Fibroblast of skin of scalp (primary cell): ENCODE measurements around the gene SPATS2L.

Source experiments
- DNase-seq: peaks from one replicate; pipeline ENCODE4 v3.0.0-alpha.2; 2013

Gene SPATS2L

GRCh38 chr2:200379481-200380090 is 73.1 kb downstream of the SPATS2L start:
- DNase-seq = no peak

GRCh38 chr2:200380091-200380561 is 73.6 kb downstream of the SPATS2L start:
- DNase-seq = no peak

DNA sequence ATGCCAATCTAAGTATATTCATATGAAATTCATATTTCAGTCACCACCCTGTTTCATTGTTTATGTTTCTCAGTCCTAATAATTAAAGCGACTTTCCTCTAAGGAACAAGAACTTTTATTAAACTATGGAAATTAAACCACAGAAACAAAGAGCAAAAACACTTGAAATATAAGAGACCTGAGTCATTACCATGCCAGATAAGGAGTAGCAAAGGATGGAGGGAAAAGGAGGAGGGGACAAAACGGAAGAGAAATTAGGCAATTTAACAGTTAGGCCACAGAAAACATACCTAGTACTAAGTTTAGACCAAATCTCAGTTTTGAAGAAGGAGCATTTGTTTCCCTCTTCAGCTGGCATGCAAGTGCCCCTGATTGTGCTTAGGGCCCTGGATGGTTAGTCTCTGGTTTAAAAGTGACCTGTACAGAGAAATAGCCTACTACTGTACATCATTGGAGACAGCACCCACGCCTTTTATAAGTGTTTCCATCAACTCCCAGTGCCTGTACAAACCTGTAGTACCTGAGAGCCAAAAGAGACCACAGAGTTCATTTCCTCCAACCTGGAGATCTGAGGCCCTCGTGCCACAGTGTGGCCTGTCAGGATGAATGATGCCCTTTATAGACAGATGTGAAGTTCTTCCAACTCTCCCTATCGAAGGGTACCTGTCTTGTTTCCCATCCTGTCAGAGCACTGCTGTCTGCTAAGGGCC is 74.5 kb downstream of the SPATS2L start:
- peak; percentile 71 for DNase-seq

DNA sequence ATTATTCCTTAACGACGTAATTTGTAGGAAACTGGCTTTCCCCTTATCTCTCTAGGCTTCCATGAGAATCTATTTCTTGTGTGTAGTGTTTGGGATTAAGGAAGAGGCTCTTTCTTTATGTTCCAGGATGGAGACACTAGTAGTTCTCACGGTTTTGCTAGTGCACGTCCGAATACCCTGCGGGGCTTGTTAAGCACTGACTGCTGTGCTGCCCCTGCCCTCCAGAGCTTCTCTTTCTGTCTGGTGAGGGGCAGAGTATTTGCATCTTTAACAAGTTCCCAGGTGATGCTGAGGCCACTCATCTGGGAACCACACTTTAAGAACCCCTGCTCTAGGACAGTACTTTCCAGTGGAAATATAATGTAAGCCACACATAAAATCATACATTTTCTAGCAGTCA is 76.4 kb downstream of the SPATS2L start:
- no peak for DNase-seq

DNA sequence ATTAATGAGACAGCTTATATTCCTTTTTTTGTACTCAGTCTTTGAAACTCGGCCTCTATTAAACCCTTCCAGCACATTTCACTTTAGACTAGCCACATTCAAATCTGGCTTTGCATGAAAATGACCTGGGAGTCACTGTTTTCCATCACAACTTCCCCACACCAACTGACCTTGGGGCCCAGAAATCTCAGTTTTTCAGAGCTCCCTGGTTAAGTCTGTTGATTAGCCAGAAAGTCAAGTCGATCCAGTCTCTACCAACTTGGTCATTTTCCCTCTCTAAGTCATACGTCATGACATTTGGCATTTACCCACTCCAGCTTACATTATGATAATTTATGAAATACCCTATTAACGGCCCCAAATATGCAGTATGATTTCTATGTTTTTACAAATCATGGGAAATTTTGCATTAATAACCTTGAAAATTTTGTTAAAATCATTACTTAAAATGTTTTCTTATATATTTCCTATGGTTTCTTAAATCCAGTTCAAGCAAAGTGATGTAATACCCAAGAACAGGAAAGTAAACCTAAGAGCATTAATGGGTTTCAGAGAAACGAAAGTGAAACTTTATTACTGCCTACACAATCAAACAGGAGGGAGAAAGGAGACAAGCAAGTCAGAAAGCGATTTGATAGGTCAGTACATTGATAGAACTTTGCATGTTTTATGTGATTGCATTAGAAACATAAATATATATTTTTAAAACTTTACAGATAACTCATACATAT is 77.1 kb downstream of the SPATS2L start:
- DNase-seq = peak; percentile 60

DNA sequence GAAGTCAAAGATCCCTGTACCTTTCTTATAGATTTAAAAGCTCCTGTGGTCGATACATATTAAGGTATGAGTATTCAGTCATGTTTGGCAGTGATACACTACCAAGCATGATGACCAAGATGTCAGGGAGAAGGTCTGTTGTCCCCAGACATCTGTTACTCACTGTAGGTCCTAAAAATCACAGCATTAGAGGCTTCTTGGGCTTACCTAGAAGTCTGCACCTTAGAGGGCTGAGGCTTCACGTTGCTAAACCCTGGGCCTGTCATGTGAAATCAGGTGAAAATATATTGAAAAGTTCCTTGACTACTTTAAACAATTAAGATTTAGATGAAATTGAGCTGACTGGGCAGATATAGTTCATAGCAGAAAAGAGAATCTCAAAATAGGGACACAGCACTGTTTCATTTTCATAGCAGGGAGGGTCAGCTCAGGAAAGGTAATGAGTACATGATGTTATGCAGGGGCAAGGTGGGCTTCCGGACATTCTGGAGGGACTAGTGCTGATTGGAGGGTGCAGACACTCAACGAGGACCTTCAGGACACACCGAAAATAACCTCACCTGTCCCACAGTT is 78.7 kb downstream of the SPATS2L start:
- no peak for DNase-seq

GRCh38 chr2:200393191-200393590 is 86.7 kb downstream of the SPATS2L start:
- no peak for DNase-seq

DNA sequence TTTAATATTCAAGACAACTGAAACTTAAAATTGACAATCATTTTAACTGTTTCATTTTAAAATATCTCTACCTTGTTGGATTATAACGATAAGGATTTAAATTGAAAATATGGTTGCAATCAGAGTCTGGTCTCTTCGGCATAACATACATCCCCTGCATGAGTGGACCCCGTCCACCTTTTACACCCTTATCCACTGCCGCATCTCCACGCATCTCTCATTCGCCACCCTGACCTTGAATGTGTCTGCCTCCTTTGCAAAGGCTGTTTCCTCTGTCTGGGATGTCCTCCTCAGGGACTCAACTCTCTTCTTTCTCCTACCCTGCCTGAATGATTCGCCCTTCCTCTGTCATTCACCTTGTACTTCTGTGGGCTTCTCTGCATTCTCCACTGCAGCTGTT is 87.6 kb downstream of the SPATS2L start:
- DNase-seq = no peak

DNA sequence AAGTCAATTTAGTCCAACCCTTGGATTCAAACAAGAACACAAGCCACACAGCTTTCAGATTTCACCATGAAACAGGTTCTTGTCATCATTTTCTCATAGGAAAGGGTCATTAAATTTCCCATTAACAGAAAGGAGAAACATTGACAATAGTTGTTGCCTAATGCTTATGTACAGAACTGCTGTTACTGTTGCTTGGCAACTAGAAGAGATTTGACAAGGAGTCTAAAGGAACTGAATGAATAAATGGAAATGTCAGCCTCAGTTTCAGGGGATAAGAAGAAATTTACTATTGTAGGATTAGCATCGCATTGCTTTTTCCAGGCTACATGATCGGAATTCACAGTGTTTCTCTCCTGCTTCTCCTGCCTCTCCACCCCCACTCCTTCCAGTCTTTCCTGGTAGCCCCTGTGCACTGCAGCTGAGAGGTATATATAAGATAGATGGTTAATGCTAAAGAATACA is 90.3 kb downstream of the SPATS2L start:
- no peak for DNase-seq

- DNase-seq = peak; percentile 62
These were observed 91.3 kb downstream of the SPATS2L start for GRCh38 chr2:200397785-200398184.

GRCh38 chr2:200399046-200399445 is 92.6 kb downstream of the SPATS2L start:
- peak; percentile 87 for DNase-seq

DNA sequence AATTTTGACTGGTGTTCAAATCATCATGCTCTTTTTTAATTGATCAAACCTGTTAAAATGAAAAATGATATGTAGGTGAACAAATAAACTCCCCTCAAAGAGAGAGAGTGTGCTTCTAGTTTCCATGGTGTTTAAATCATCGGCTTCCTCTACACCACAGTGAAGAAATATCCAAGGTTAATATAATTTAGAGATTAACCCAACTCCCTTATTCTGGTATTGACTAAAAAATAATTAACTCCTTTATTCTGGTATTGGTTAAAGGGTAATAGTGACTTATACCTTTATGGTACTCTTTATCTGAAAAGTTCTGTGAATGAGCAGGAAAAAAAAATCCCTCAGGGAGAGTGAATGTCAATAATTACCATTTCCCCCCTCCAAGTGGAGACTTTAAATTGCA is 93.1 kb downstream of the SPATS2L start:
- no peak for DNase-seq

DNA sequence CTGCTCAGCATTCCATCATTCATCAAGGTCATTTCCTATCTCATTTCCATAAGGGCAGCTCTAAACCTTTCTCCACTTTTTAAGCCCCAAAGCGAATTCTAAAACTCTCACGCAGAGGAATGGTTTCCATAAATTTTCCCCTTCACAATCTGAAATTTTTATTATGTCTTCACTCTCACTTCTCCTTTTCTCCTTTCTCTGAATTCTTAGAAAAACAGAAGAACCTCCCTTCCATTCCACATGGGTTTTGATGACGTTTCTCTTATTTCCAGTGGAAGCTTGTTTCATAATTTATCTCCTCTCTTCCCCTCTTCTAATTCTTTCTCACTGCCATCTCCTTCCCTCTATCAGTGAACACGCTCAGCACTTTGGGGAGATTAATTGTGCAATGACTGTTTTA is 97.3 kb downstream of the SPATS2L start:
- DNase-seq = no peak

DNA sequence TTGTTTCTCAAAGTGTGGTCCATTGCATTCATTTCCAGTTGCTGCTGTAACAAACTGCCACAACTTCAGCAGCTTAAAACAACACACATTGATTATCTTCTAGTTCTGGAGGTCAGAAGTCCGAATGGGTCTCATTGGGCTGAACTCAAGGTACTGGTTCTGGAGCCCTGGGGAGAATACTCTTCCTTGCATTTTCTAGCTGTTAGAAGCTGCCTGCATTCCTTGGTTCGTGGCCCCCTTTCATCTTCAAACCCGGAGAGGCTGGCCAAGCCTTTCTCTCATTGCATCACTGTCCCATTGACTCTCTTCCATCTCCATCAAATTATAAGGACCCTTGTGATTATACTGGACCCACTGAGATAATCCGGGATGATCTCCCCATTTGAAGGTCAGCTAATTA is 98.1 kb downstream of the SPATS2L start:
- DNase-seq = no peak

DNA sequence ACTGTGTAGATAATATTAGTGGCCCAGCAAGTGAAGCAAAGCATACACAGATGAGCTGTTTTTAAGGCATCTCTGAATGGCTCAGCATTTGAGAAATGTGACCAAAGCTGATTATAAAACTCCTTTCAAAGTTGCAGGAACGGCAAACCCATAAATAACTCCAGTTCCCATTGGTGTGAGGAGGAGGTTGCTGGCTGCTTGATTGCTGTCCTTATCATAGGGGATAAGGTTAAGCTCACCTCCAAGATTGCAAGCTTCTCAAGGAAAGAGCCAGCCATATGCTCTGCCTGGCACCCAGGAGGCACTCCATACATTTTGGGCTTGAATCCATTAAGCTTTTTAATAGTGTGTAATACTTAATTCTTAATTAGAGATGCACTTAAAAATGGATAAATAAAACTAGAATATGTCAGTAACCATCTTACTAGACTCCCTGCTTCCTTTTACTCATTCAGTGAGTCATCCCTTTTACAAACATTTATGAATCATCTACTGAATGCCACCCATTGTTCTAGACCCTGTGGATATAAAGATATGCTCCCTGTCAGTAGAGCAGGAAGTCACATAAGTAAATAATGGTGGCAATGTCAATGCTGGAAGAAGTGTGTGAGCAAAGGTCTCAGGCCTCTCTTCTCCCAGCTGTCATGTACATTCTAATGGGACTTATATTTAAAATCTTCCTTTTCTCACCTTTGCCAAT is 99.3 kb downstream of the SPATS2L start:
- DNase-seq = peak; percentile 88

GRCh38 chr2:200406379-200406778 is 99.9 kb downstream of the SPATS2L start:
- DNase-seq = no peak

DNA sequence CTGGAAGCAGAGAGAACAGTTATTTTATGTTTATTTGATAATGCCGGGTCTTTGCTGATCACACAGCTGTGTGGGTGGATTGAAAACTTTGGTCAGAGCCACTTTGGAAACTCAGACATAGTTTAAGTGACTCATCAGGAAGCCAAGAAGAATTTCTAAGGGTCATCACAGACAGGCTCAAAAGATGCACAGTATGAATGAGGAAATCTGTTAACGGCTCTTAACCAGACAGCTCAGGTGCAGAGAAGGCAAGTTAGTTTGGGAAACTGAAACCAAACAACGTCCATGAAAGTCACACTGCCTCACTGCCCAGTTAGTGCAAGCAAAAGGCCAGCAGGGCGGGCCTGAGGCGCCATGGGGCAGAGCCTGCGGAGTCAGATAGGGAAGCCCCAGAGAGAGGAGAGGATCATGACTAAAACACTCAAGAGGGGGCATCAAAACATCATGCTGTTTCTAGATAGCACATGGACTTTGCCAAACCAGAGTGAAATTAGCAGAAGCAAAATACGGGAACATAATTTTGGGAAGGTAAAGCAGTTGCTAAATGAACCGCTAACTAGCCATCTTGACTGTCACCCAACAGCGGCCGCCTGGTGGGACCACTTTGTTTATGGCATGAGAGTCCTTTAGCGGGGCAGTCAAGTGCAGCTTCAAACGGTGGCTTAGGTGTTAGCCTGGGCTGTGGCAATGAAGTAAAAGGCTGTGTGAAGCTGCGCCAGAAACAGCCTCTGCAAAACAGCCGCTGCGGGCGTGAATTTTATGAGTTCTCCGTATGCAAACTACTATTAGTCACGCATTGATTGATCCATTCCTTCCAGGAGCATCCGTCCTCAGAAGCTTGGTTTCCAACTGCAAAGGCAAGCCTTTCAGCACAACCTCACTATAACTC is 102.2 kb downstream of the SPATS2L start:
- peak; percentile 79 for DNase-seq

DNA sequence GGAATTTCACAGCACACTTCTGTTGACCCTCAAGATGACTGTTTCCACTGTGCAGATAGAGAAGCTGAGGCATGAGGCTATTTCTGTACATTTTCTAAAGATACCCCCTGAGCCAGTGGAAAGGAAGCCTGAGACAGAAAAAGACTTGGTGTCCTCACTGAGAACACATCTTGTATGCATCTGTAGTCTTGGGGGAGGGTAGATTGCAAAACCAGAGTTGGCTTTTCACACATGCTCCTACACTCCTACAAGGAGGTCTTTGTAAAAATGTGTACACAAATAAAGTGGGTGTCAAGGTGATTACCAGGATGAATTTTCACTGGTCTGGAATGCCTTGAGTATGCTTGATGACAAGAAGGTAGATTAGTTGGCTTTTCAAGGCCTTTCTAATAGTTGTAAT is 105.3 kb downstream of the SPATS2L start:
- no peak for DNase-seq

DNA sequence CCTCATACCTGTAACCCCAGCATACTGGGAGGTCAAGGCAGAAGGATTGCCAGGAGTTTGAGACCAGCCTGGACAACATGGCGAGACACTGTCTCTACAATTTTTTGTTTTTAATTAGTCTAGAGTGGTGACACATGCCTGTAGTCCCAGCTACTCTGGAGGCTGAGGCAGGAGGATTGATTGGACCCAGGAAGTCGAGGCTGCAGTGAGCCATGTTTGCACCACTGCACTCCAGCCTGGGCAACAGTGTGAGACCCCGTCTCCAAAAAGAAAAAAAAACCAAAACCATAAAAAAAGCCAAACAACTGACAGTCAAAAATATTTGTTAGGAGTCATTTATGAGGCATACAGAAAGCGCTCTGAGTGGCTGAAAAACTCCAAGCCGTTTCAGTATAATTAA is 107.9 kb downstream of the SPATS2L start:
- DNase-seq = no peak

- no peak for DNase-seq
These were observed 109.0 kb downstream of the SPATS2L start for GRCh38 chr2:200415455-200415854.

DNA sequence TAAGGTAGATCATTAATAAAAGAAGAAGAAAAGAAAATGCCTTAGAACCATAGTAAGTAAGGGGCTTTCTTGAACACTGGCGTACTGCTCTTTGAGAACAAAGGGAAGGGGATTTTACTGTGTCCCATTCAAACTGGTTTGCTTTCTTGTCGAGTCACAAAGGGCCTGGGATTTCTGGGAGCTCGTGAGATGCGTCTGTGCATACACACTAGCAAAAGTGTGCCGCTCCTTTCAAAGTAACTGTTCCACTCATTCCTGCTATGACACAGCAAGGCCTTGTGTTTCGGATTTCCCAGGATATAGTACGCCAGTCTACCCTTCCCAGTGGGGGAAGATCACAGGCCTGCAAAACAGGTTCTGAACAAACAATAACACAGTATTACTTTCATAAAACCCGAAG is 110.4 kb downstream of the SPATS2L start:
- DNase-seq = no peak

- no peak for DNase-seq
These were observed 110.9 kb downstream of the SPATS2L start for GRCh38 chr2:200417366-200417765.
